HUES6 (cell line): ENCODE data around the gene BARX1.
A peak's percentile ranks its signal among the peaks of the same experiment; 100 is the strongest.

Source experiments
- H3K27ac ChIP-seq: 2 replicates; pipeline ENCODE4 v1.7.0; 2013; ENCODE audit warnings: low read depth, mild to moderate bottlenecking, low read length, inconsistent platforms
- H3K27me3 ChIP-seq: 2 replicates; pipeline ENCODE4 v1.6.1; 2013; ENCODE audit warnings: low read length; ENCODE audit not compliant: control insufficient read depth, insufficient read depth
- H3K36me3 ChIP-seq: 2 replicates; pipeline ENCODE4 v1.6.1; 2013; ENCODE audit warnings: low read length; ENCODE audit not compliant: control insufficient read depth, insufficient read depth
- H3K4me1 ChIP-seq: 2 replicates; pipeline ENCODE4 v1.6.1; 2013; ENCODE audit warnings: low read length; ENCODE audit not compliant: control insufficient read depth, insufficient read depth
- H3K4me3 ChIP-seq: 2 replicates; pipeline ENCODE4 v1.5.1; 2013; ENCODE audit warnings: low read depth, low read length
- H3K9ac ChIP-seq: one replicate; pipeline ENCODE4 v1.6.1; 2013; ENCODE audit warnings: mild to moderate bottlenecking, low read length
- H3K9me3 ChIP-seq: 2 replicates; pipeline ENCODE4 v1.6.1; 2013; ENCODE audit warnings: low read depth, low read length; ENCODE audit not compliant: control insufficient read depth, insufficient read depth

Gene BARX1

DNA sequence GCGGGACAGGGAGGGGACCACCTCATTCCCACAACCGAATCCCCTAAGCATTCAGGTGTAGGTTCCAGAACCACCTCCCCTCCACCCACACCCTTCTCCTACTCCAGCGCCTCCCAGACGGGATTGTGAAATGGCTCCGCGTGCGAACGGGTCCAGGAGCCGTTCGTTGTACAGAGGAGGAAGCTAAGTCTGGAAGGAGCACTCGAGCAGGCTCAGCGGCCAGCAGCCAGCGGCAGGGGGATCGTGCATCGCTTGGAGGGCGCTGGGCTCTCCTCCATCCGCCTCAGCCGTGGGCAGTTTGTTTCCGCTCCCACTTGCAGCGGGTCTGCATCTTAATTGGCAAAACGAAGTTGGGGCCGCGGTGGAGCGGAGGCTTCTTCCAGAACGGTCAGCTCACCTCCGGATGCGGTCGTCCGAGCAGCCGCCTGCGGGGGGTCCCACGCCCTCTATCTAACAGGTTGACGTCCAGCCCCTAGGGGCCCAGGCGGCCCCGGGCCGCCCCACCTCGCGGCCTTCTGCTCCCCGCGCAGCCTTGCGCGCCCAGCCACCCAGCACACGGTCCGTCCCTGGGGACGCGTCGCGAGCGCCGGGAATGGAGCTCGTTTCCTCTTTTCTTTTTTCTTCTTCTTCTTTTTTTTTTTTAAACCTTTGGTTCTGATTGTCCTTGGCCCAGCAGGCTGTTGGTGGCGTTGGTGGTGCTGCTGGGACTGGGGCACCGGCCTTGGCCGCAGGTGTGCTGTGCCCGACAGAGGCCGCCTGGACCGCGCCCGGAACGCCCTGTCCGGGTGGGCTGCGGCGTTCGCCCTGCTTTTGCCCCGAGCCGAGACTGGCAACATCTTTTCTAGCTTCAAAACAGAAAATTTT is 3.9 kb upstream of the BARX1 start:
- H3K9me3 ChIP-seq = no peaks in the 10 kb centered on the region
- H3K27ac ChIP-seq = no peak overlapping the region
- peak overlapping the region; percentile 46 for H3K9ac ChIP-seq
- peaks cover 27% of the 10 kb centered on the region for H3K4me1 ChIP-seq
- H3K4me3 ChIP-seq = peak overlapping the region; percentile 59
- H3K27me3 ChIP-seq = peaks cover 89% of the 10 kb centered on the region
- H3K36me3 ChIP-seq = no peaks in the 10 kb centered on the region

GRCh38 chr9:93958121-93958818 is 3.1 kb upstream of the BARX1 start:
- no peak overlapping the region for H3K27ac ChIP-seq
- H3K27me3 ChIP-seq = peaks cover 96% of the 10 kb centered on the region
- no peaks in the 10 kb centered on the region for H3K9me3 ChIP-seq
- peaks cover 33% of the 10 kb centered on the region for H3K4me1 ChIP-seq
- H3K36me3 ChIP-seq = no peaks in the 10 kb centered on the region
- H3K9ac ChIP-seq = no peak overlapping the region
- peak overlapping the region; percentile 59 for H3K4me3 ChIP-seq

DNA sequence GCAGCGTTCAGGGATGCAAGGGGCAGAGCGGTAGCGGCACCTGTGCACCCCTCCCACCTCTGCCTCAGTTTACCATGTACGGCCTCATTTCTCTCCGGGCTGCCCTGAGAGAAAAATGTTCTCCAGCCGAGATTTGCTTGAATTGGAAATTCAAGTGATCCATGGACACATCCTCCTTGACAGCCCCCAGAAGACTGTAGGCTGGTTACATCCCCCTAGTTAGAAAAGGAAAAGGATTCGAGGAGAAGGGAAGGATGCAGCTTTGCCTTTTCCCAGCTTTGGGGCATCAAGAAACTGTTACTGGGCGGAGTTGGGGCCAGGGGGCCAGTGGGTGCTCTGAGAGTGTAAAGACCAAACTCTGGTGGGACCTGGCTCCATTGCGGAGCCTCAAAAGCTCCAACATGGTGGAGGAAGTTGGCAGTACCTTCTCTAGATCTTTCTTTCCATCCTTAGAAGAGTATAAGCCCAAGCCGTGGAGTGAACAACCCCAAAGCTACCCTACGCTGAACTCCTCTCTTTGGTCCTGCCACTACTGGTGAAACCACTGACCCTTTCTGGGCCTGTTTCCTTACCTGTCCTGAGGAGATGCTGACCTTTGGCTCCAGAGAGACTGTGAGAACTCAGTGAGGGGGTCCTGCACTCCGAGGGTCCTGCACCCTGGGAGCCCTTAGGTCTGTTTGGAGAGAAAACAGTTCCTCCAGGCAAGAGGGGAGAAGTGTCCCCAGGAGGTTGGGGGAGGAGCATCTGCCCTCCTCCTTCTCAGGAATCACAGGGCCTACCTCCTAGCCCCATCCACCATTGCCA is 1.0 kb upstream of the BARX1 start:
- Histone ChIP-seq H3K27me3 (peaks cover 97% of the 10 kb centered on the region), H3K4me1 (peaks cover 42% of the 10 kb centered on the region), H3K27ac (no peak overlapping the region), H3K4me3 (peak overlapping the region; percentile 69), H3K9ac (no peak overlapping the region), H3K36me3 (no peaks in the 10 kb centered on the region), H3K9me3 (no peaks in the 10 kb centered on the region)

DNA sequence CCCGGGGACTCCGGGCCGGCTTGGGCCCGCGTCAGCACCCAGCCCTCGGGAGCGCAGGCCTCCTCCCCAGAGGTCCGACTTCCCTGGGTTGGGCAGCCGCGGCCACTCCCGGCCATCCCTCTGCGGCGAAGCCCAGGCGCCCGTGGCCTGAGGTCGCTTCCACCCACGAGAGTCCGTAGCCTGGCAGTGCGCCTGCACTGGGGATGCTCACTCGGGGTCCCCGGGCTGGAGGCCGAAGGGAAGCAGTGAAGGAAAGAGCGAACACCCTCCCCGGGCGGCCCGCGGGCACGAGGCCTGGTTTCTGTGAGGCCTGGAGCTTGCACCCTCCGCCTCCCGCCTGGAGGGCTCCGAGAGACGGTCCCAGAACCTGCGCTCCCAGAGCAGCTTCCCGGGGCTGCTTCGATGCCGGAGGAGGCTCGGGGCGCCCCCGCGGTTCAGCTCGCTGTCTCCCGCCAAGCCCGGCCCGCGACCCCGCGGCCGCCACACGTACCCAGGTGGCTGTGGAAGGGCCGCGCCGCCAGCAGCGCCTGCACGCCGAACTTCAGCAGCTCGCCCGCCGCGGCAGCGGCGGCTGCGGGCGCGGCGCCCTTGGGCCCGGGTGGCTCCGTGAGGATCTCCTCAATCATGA is 607 bp downstream of the BARX1 start:
- H3K4me3 ChIP-seq = peak overlapping the region; percentile 40
- no peaks in the 10 kb centered on the region for H3K36me3 ChIP-seq
- H3K27me3 ChIP-seq = peaks cover 97% of the 10 kb centered on the region
- H3K9me3 ChIP-seq = no peaks in the 10 kb centered on the region
- peaks cover 51% of the 10 kb centered on the region for H3K4me1 ChIP-seq
- no peak overlapping the region for H3K9ac ChIP-seq
- H3K27ac ChIP-seq = no peak overlapping the region

GRCh38 chr9:93953496-93954433 is 1.4 kb downstream of the BARX1 start:
- no peaks in the 10 kb centered on the region for H3K36me3 ChIP-seq
- peaks cover 51% of the 10 kb centered on the region for H3K4me1 ChIP-seq
- no peak overlapping the region for H3K27ac ChIP-seq
- H3K27me3 ChIP-seq = peaks cover 97% of the 10 kb centered on the region
- no peaks in the 10 kb centered on the region for H3K9me3 ChIP-seq
- peak overlapping the region; percentile 40; the same call in 1 of the 2 replicates for H3K4me3 ChIP-seq
- H3K9ac ChIP-seq = no peak overlapping the region

GRCh38 chr9:93952784-93953495 is 2.2 kb downstream of the BARX1 start:
- H3K9ac ChIP-seq = no peak overlapping the region
- H3K4me3 ChIP-seq = peak overlapping the region; percentile 4; the same call in 1 of the 2 replicates
- H3K27ac ChIP-seq = no peak overlapping the region
- H3K4me1 ChIP-seq = peaks cover 54% of the 10 kb centered on the region
- H3K27me3 ChIP-seq = peaks cover 97% of the 10 kb centered on the region
- H3K36me3 ChIP-seq = no peaks in the 10 kb centered on the region
- no peaks in the 10 kb centered on the region for H3K9me3 ChIP-seq

GRCh38 chr9:93952119-93952783 is 2.9 kb downstream of the BARX1 start:
- no peak overlapping the region for H3K9ac ChIP-seq
- H3K4me1 ChIP-seq = peaks cover 59% of the 10 kb centered on the region
- H3K27me3 ChIP-seq = peaks cover 97% of the 10 kb centered on the region
- H3K27ac ChIP-seq = no peak overlapping the region
- H3K36me3 ChIP-seq = no peaks in the 10 kb centered on the region
- peak overlapping the region; percentile 50; the same call in 1 of the 2 replicates for H3K4me3 ChIP-seq
- H3K9me3 ChIP-seq = no peaks in the 10 kb centered on the region

GRCh38 chr9:93951655-93952118 is 3.5 kb downstream of the BARX1 start:
- no peak overlapping the region for H3K9ac ChIP-seq
- H3K27me3 ChIP-seq = peaks cover 97% of the 10 kb centered on the region
- H3K27ac ChIP-seq = no peak overlapping the region
- peaks cover 62% of the 10 kb centered on the region for H3K4me1 ChIP-seq
- no peaks in the 10 kb centered on the region for H3K9me3 ChIP-seq
- H3K36me3 ChIP-seq = no peaks in the 10 kb centered on the region
- peak overlapping the region; percentile 50; the same call in 1 of the 2 replicates for H3K4me3 ChIP-seq
